AML-193 (cell line): ENCODE measurements around the gene TSSC4.
"Not testable (repeated sequence)": the region's sequence is repeated elsewhere in the genome, so short reads cannot be mapped to it uniquely, and the experiment has no call there.

Source experiments
- DNase-seq, 2 experiments: peaks; one replicate each; lab custom pipeline; 2025; lab: John Stamatoyannopoulos, UW

TSSC4 gene

GRCh38 chr11:2400069-2400761 lies at the start of gene TSSC4:
Gene TSSC4 (plus strand): TSS chr11:2400750. CDS start chr11:2402634, 1,884 bp downstream.
- peak; percentile 99 to 100 for DNase-seq

GRCh38 chr11:2351701-2352100 lies 48.8 kb upstream of the TSSC4 start:
- DNase-seq = no peak

DNA sequence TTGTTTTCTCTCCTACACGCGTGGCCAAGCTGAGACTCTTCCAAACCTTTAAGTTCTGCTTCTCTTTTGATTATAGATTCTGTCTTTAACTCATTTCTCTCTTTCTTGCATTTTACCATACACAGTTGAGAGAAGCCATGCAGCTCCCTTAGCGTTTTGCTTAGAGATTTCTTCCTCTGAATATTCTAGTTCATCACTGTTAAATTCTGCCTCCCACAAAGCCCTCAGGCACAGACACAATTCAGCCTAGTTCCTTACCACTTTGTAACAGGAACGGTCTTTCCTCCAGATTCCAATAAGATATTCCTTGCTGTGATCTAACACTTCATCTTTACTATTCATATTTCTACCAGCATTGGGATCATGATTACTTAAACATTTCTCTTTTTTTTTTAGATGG lies 48.1 kb upstream of the TSSC4 start:
- DNase-seq = no peak

DNA sequence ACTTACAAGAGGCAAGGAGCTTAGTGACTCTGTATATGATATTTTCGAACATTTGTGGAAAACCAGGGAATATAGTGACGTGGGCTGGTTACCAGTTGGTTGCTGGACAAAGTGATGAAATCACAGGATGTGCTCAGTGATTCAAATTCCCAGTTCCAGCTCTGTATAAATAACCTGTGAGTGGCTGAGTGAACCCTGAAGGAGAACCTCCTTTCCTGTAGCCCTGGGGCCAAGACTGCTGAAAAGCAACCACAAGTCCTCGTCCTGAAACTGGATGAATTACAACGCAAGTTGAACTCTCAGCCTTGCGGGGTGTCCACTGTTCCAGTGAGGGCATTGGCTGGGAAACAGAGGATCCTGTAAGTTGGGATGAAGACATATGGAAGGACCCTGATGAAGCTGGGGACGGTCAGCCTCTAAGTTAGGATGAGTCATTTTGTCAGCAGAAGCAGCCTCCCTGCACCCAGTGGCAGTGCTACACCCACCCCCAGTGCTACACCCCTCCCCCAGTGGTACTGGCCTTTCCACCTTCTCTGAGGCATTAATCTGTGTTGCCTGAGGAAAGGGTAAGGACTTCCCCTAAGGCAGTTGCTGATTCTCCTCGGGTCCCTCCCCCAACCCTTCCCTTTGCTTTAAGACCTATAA lies 45.4 kb upstream of the TSSC4 start:
- DNase-seq = no peak

DNA sequence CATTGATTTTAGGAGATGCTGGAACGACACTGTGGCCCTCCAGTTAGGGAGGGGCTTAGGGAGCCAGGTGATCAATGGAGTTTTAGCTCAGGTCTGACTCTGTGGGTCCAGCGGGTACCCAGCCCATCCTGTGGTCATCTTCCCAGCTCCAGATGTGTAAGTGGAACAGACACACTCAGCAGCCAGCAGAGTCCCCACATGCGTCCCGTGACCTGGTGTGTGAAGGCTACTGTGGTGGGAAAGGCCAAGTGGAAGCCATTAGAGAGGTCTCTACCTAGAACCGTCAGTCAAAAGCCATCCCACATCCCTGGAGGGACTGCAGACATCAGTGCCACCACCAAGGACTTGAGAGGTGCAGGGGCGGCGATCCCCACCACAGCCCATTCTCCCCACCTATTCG lies 43.3 kb upstream of the TSSC4 start:
- DNase-seq = no peak

- DNase-seq = not testable (repeated sequence)
Observed at GRCh38 chr11:2357651-2358050, 42.9 kb upstream of the TSSC4 start.

- DNase-seq = no peak
Observed at GRCh38 chr11:2358754-2359442, 41.7 kb upstream of the TSSC4 start.

- DNase-seq = no peak
Observed at GRCh38 chr11:2359557-2359956, 41.0 kb upstream of the TSSC4 start.

DNA sequence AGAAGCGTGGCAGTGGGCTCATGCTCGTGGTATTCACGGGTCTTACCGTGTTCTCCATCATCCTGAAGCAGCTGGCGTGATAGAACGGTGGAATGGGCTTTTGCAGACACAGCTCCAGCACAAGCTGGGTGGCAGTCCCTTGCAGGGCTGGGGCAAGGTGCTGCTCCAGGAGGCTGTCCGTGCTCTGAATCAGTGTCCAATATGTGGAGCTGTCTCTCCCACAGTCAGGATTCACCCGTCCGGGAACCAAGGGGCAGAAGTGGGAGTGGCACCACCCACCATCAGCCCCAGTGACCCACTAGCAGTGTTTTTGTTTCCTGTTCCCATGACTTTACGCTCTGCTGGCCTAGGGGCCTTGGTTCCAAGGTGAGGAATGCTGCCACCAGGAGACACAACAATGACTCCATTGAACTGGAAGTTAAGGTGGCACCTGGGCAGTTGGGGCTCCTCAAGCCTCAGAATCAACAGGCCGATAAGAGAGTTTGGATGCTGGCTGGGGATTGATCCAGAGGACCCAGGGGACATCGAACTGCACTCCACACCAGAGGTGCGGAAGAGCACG lies 40.4 kb upstream of the TSSC4 start:
- no peak for DNase-seq

DNA sequence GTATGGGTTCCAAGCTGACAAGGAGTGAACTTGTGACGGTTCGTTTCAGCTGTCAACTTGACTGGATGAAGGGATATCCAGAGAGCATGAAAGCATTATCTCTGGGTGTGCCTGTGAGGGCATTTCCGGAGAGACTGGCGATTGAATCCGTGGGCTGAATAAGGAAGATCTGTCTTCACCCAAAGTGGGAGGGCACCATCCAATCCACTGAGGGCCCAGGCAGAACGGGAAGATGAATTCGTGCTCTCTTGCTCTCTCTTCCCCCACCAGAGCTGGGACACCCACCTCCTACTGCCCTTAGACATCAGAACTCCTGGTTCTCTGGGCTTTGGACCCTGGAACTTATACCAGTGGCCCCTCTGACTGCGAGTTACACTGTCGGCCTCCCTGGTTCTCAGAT lies 39.0 kb upstream of the TSSC4 start:
- DNase-seq = no peak

DNA sequence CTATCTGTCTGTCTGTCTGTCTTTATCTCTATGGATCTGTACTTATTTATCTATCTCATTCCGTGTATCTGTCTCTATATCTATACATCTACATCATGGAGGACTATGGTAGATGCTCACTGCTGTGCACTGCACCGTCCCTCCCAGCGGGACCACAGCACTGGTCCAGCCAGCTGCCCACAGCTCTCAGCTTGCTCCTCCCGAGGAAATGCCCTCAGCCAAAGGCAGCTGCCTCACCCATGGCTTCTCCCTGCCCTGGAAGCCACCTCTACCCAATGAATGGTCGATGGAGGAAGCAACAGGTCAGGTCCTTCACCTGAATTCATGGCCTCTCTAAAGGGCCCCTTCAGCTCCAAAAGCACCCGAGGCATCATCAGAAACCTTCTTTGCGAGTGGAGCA lies 38.1 kb upstream of the TSSC4 start:
- DNase-seq = no peak

- no peak for DNase-seq
Observed at GRCh38 chr11:2363130-2363529, 37.4 kb upstream of the TSSC4 start.

GRCh38 chr11:2363577-2364370 lies 36.8 kb upstream of the TSSC4 start:
- DNase-seq = no peak

- DNase-seq = not testable (repeated sequence)
Observed at GRCh38 chr11:2364386-2364785, 36.2 kb upstream of the TSSC4 start.

DNA sequence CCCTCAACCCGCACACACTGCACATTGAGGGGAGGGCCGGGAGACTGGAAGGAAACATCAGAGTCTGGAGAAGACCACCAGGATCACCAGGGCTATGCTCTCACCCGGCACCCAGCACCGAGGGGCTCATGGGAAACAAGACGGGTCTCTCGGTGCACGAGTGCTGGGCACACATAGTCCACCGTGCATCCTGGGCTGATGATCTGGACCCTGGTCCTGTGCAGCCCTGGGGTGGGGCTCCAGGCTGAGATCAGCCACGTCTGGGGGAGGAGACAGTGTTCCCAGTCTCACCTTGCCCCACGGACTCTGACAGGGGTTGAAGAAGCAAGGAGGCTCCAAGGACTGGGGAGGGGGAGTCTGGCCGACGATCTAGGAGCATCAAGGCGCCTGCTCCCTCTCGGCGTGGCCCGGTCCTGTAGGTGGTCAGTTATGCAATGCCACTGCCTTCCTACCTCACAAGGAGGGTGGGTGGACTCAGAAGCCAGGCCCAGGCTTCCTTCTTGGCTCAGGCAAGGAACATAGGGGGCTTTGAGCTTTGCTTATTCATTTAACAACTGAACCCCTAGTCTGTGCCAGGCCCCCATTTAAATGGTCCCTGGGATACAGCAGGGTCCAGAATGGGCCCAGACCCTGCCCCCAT lies 34.9 kb upstream of the TSSC4 start:
- no peak for DNase-seq

DNA sequence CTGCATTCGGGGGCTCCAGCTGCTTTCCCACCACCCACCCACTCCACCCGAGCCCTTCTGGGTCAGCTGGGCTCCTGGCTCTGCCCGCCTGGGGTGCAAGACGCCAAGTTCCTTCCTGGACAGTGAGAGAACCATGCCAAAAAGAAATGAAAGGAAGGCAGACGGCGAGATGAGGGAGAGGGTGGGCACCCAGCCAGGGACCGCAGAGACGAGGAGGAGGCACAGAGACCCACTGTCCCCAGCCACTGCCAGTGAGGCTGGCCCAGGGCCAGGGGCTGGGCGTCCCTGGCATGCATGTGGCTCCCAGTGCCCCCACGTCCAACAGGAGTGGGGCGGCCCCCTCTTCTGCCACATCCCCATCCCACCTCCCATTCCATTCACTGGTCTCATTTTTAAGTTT lies 34.3 kb upstream of the TSSC4 start:
- no peak for DNase-seq

GRCh38 chr11:2366733-2367132 lies 33.8 kb upstream of the TSSC4 start:
- DNase-seq = no peak

DNA sequence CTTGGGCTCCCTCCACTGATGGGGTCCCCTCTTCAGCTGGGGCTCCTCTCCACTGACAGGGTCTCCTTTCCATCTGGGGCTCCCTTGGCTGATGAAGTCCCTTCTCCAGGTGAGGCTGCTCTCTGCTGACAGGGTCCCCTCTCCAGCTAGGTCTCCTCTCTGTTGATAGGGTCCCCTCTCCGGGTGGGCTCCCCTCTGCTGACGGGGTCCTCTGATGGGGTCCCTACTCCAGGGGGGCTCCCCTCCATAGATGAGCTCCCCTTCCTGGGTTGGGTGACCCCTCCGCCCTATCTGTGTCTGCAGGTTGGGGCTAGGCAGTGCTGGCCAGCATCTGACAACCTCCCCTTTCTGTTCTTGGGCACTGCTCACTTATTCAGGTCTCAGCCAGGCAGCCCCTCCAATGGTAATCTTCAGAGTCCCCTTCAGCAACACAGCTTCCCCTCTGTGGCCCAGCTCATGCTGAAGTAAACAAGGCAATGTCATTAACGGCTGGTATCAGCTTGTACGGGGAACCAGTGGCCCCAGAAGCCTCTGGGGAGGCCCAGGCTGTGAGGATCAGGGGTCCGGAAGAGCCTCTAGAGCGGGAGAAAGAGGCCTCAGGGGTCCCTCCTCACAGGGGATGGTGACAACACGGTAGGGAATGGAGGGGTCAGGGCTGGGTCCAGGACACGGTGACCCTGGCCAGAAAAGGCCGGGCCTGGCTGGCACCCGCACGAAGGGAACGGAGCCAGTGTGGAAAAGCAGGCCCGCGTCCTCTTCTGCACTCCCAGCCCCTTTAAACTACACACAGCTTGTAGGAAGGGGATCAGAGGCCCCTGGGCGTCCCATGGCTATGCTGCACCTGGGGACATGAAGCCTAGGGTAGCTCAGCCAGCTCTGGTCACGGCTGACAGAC lies 33.0 kb upstream of the TSSC4 start:
- no peak for DNase-seq

DNA sequence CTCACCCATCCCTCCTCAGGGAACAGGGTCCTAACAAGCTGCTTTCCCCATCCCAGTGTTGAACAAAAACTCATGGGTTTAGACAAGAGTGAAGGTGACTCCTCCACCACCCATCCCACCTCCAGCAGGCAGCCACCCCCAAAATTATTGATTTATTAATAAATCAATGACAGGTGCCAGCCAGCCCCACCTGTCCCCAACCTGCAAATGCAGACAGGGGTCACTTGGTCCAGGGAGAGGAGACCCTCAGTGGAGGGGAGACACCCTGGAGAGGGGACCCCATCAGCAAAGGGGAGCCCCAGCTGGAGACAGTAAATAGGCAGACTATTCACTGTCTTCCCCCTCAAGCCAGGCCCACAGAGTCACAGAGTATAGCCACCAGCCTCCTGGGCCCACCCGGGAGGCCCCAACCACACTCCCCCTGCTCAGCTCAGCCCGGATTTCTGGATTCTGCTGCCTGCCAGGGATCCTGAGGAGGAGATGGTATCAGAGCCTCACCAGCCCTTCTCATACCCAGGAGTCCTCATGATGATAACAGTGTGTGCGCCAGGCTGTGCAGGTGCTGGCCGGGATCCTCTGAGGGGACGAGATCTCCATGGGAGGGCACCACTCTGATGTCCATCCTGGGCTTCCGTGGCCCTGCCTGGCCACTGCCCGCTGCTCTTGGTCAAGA lies 32.2 kb upstream of the TSSC4 start:
- DNase-seq = no peak

DNA sequence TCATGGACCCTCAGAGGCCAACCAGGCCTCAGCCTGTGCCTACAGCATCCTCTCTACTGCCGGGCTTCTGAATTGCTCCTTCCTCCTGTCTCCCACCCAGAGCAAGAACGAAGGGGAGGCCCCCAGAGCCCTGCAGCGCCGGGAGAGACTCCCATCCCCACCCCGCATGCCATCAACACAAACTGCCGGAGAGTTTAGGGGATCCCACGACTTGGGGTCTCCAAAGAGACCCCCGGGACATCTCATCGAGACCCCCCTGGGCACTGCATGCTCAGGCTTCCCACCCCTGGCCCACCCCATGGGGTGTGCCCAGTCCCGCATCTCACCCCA lies 31.7 kb upstream of the TSSC4 start:
- no peak for DNase-seq
